Right atrium auricular region (tissue), 2 donors: Measurements from ENCODE around the gene CALB2. TPM values are rescaled to one million over a fixed set of nuclear protein-coding genes. Genes with fewer than 3 reads are reported as not detected.
A peak's percentile ranks its signal among the peaks of the same experiment; 100 is the strongest.

Experiments
- DNase-seq: peaks from one replicate; pipeline ENCODE4 v3.0.0-alpha.2; 2019; ENCODE audit warnings: low spot score
- H3K27ac ChIP-seq, 2 donors: fragments of 200-600 bp; sonication (generic); 1 replicate in 1 of 2; 2 replicates in 1 of 2; pipeline ENCODE4 v1.5.1; 2016 to 2019
- H3K27me3 ChIP-seq, 2 donors: fragments of 200-600 bp; sonication (generic); one replicate each; pipeline versions ENCODE4 v1.5.1 to v1.6.0; 2017 to 2019
- H3K36me3 ChIP-seq: fragments of 200-600 bp; sonication (generic); one replicate; pipeline ENCODE4 v1.5.1; 2016
- H3K4me1 ChIP-seq, 2 donors: fragments of 200-600 bp; sonication (generic); one replicate each; pipeline versions ENCODE4 v1.5.1 to v1.6.0; 2017 to 2019
- H3K4me3 ChIP-seq, 2 donors: fragments of 200-600 bp; sonication (generic); 1 replicate in 1 of 2; 2 replicates in 1 of 2; pipeline ENCODE4 v1.5.1; 2017 to 2019; ENCODE audit warnings: mild to moderate bottlenecking in 1 of 2, moderate library complexity in 1 of 2
- H3K9me3 ChIP-seq, 2 donors: fragments of 200-600 bp; sonication (generic); one replicate each; pipeline ENCODE4 v1.5.1; 2019
- CTCF ChIP-seq, 2 donors: fragments of 200-600 bp; sonication (generic); IDR thresholded peaks; one replicate each; pipeline ENCODE4 v1.5.1; 2019; ENCODE audit warnings: antibody characterized with exemption in 2 of 2
- total RNA-seq, 2 donors: library from RNA; depleted of rRNA; stranded (reverse); fragments of >200 nt; gene quantifications; one replicate each; pipeline ENCODE4 v1.1.0, GENCODE V29; 2016

CALB2 gene
- total RNA-seq, 2 donors from 2014 or later = 17.7 to 39.1 TPM

- H3K36me3 ChIP-seq = no peaks in the 10 kb centered on the region
Measured at GRCh38 chr16:71348262-71349085, 10.0 kb upstream of the CALB2 start.

GRCh38 chr16:71350821-71351557, 7.5 kb upstream of the CALB2 start:
- Histone ChIP-seq H3K27me3 (no peaks in the 10 kb centered on the region), H3K4me1 (no peaks in the 10 kb centered on the region), H3K4me3 (no peak overlapping the region), H3K36me3 (no peaks in the 10 kb centered on the region), H3K27ac (no peak overlapping the region), H3K9me3 (no peaks in the 10 kb centered on the region)
- DNase-seq = no peak
- TF ChIP-seq CTCF (IDR thresholded peaks at IDR 0.05) = no peak

More at GRCh38 chr16:71348262-71349085, 10.0 kb upstream of the CALB2 start:
- H3K4me1 ChIP-seq = no peaks in the 10 kb centered on the region
- H3K9me3 ChIP-seq = no peaks in the 10 kb centered on the region
- no peak overlapping the region for H3K27ac ChIP-seq
- no peaks in the 10 kb centered on the region for H3K27me3 ChIP-seq
- H3K4me3 ChIP-seq = no peak overlapping the region
- DNase-seq = peak; percentile 44
- no peak for TF ChIP-seq CTCF (IDR thresholded peaks at IDR 0.05)

GRCh38 chr16:71351558-71351901, 7.0 kb upstream of the CALB2 start:
- H3K27me3 ChIP-seq = no peaks in the 10 kb centered on the region
- no peak for TF ChIP-seq CTCF (IDR thresholded peaks at IDR 0.05)
- H3K4me1 ChIP-seq = no peaks in the 10 kb centered on the region
- DNase-seq = no peak
- no peak overlapping the region for H3K27ac ChIP-seq
- no peaks in the 10 kb centered on the region for H3K9me3 ChIP-seq
- no peak overlapping the region for H3K4me3 ChIP-seq
- H3K36me3 ChIP-seq = no peaks in the 10 kb centered on the region

- no peak for TF ChIP-seq CTCF (IDR thresholded peaks at IDR 0.05)
- DNase-seq = no peak
- no peaks in the 10 kb centered on the region for H3K27me3 ChIP-seq
- H3K4me3 ChIP-seq = no peak overlapping the region
- H3K36me3 ChIP-seq = no peaks in the 10 kb centered on the region
- H3K4me1 ChIP-seq = no peaks in the 10 kb centered on the region
- no peaks in the 10 kb centered on the region for H3K9me3 ChIP-seq
- no peak overlapping the region for H3K27ac ChIP-seq
Measured at GRCh38 chr16:71352466-71352865, 6.1 kb upstream of the CALB2 start.

GRCh38 chr16:71352963-71353460, 5.5 kb upstream of the CALB2 start:
- Histone ChIP-seq H3K27me3 (no peaks in the 10 kb centered on the region), H3K9me3 (no peaks in the 10 kb centered on the region), H3K27ac (no peak overlapping the region), H3K36me3 (no peaks in the 10 kb centered on the region), H3K4me3 (no peak overlapping the region), H3K4me1 (peaks cover 0 to 3% of the 10 kb centered on the region in 2 donors)
- no peak for TF ChIP-seq CTCF (IDR thresholded peaks at IDR 0.05)
- no peak for DNase-seq
